B cell (primary cell): ENCODE data around the gene SZT2. TPM values are rescaled to one million over a fixed set of nuclear protein-coding genes. Genes with fewer than 3 reads are reported as not detected.
A peak's percentile ranks its signal among the peaks of the same experiment; 100 is the strongest.

Source experiments
- ATAC-seq: fragments of 200-7000 bp; cut with Tn5 transposase; one replicate; pipeline ENCODE4 v1.10.0; 2021; ENCODE audit warnings: low read depth, mild to moderate bottlenecking, moderate number of reproducible peaks, moderate library complexity
- CTCF ChIA-PET: fragments of 350-600 bp; sonication (Branson Sonifier 250); formaldehyde crosslinking; loops from one replicate; lab custom pipeline; 2021; ENCODE audit warnings: antibody characterized with exemption, inconsistent platforms; lab: Charles Lee
- POLR2A ChIA-PET: fragments of 350-600 bp; sonication (Branson Sonifier 250); formaldehyde crosslinking; loops from one replicate; lab custom pipeline; 2021; ENCODE audit warnings: antibody characterized with exemption; lab: Charles Lee
- DNase-seq: peaks from one replicate; pipeline ENCODE4 v3.0.0; 2013
- H2AFZ ChIP-seq: 2 replicates; pipeline ENCODE4 v1.6.1; 2012; ENCODE audit warnings: mild to moderate bottlenecking, low read depth, low read length; ENCODE audit not compliant: insufficient read depth, poor library complexity, severe bottlenecking
- H3K27ac ChIP-seq, 2 donors: 1 replicate in 1 of 2; 2 replicates in 1 of 2; pipeline ENCODE4 v1.5.1; 2012 to 2013; ENCODE audit warnings: low read length in 2 of 2, mild to moderate bottlenecking in 2 of 2, moderate library complexity in 1 of 2
- H3K27me3 ChIP-seq, 4 experiments: fragments of 200-600 bp in 1 of 4; sonication (generic) in 1 of 4; replicated peaks in 1 of 4; 1 replicate in 2 of 4; 2 replicates in 2 of 4; pipeline versions ENCODE4 v1.6.1 to v1.7.0; 2013 to 2016; ENCODE audit warnings: low read length in 3 of 4, mild to moderate bottlenecking in 2 of 4, mixed read lengths in 1 of 4, moderate library complexity in 1 of 4; ENCODE audit not compliant: insufficient read depth in 4 of 4, control insufficient read depth in 3 of 4; ENCODE audit errors: control extremely low read depth in 1 of 4
- H3K36me3 ChIP-seq, 2 experiments: replicated peaks in 1 of 2; 1 replicate in 1 of 2; 2 replicates in 1 of 2; pipeline versions ENCODE4 v1.6.1 to v1.7.1; 2013; ENCODE audit warnings: low read length in 1 of 2; ENCODE audit not compliant: insufficient read depth in 2 of 2, control insufficient read depth in 1 of 2; ENCODE audit errors: control extremely low read depth in 1 of 2, extremely low read depth in 1 of 2
- H3K4me1 ChIP-seq, 2 donors: fragments of 200-600 bp in 1 of 2; sonication (generic) in 1 of 2; 1 replicate in 1 of 2; 2 replicates in 1 of 2; pipeline versions ENCODE4 v1.5.1 to v1.6.1; 2013 to 2017; ENCODE audit warnings: low read length in 2 of 2; ENCODE audit not compliant: control insufficient read depth in 2 of 2, insufficient read depth in 2 of 2
- H3K4me2 ChIP-seq: replicated peaks from 2 replicates; pipeline ENCODE3; 2012; ENCODE audit warnings: mild to moderate bottlenecking, low read depth, low read length; ENCODE audit not compliant: poor library complexity, severe bottlenecking
- H3K4me3 ChIP-seq, 5 experiments: fragments of 200-600 bp in 1 of 5; sonication (generic) in 1 of 5; 1 replicate in 3 of 5; 2 replicates in 2 of 5; pipeline versions ENCODE4 v1.5.1 to v1.7.0; 2011 to 2016; ENCODE audit warnings: low read length in 4 of 5, mild to moderate bottlenecking in 4 of 5, low read depth in 2 of 5, control low read depth in 1 of 5, moderate library complexity in 1 of 5; ENCODE audit not compliant: insufficient read depth in 1 of 5; ENCODE audit errors: control extremely low read depth in 1 of 5, extremely low read depth in 1 of 5
- H3K79me2 ChIP-seq: fragments of 200-600 bp; sonication (generic); one replicate; pipeline ENCODE4 v1.6.0; 2016; ENCODE audit warnings: low read length; ENCODE audit not compliant: control insufficient read depth, insufficient read depth
- H3K9ac ChIP-seq: fragments of 200-600 bp; sonication (generic); 2 replicates; pipeline ENCODE4 v1.6.1; 2017; ENCODE audit warnings: mild to moderate bottlenecking, low read length, moderate library complexity
- H3K9me3 ChIP-seq, 3 donors: one replicate each; pipeline versions ENCODE4 v1.6.1 to v1.7.1; 2013; ENCODE audit warnings: low read length in 2 of 3; ENCODE audit not compliant: control insufficient read depth in 2 of 3, insufficient read depth in 1 of 3; ENCODE audit errors: control extremely low read depth in 1 of 3
- H4K20me1 ChIP-seq: 2 replicates; pipeline ENCODE4 v1.6.0; 2012; ENCODE audit warnings: mild to moderate bottlenecking, low read length; ENCODE audit not compliant: insufficient read depth, control insufficient read depth, poor library complexity, severe bottlenecking
- H3K27ac Mint-ChIP-seq: one replicate; pipeline ENCODE4 v1.8.0; 2021; ENCODE audit warnings: mixed read lengths
- H3K27me3 Mint-ChIP-seq: one replicate; pipeline ENCODE4 v1.8.0; 2021; ENCODE audit warnings: mixed read lengths
- H3K4me1 Mint-ChIP-seq: one replicate; pipeline ENCODE4 v1.8.0; 2021; ENCODE audit warnings: mixed read lengths
- H3K4me3 Mint-ChIP-seq: one replicate; pipeline ENCODE4 v1.8.0; 2021; ENCODE audit warnings: mixed read lengths
- H3K9me3 Mint-ChIP-seq: one replicate; pipeline ENCODE4 v1.8.0; 2022; ENCODE audit warnings: mixed read lengths; ENCODE audit not compliant: insufficient read depth
- EZH2 ChIP-seq: IDR thresholded peaks from 2 replicates; pipeline ENCODE4 v1.6.1; 2012; ENCODE audit warnings: borderline replicate concordance, low read depth, mild to moderate bottlenecking, moderate library complexity, low read length; ENCODE audit not compliant: insufficient read depth, poor library complexity, severe bottlenecking
- WGBS: methylation state at CpG from one replicate; pipeline ENCODE4 v1.1.5; 2013; ENCODE audit warnings: missing lambda C conversion rate; ENCODE audit not compliant: insufficient coverage; 5-methylcytosine and 5-hydroxymethylcytosine counted together
- intact Hi-C: fragments of 100-400 bp; cut with micrococcal nuclease; formaldehyde crosslinking; loops from one replicate; pipeline ENCODE4 v1.10.0; 2022
- polyA plus RNA-seq: library from polyadenylated mRNA; depleted of rRNA; stranded (reverse); fragments of >200 nt; gene quantifications from 2 replicates; pipeline ENCODE4 v1.2.3, GENCODE V29; 2012
- total RNA-seq, 2 donors: library from RNA; stranded (reverse); fragments of 120-200 nt in 1 of 2; gene quantifications; 1 replicate in 1 of 2; 2 replicates in 1 of 2; pipeline versions ENCODE4 v1.2.3 to v1.2.4, GENCODE V29; 2013 to 2022
- TF ChIP-seq, protein P1 (sequence below): fragments of 200-600 bp; IDR thresholded peaks from one replicate; pipeline ENCODE4 v1.8.0; 2022; ENCODE audit warnings: antibody characterized with exemption, mild to moderate bottlenecking

The SZT2 gene
- total and polyA plus RNA-seq, 2 donors (not counting 1 experiment from before 2014, with no cell fraction given) = 41.4 to 197 TPM

DNA sequence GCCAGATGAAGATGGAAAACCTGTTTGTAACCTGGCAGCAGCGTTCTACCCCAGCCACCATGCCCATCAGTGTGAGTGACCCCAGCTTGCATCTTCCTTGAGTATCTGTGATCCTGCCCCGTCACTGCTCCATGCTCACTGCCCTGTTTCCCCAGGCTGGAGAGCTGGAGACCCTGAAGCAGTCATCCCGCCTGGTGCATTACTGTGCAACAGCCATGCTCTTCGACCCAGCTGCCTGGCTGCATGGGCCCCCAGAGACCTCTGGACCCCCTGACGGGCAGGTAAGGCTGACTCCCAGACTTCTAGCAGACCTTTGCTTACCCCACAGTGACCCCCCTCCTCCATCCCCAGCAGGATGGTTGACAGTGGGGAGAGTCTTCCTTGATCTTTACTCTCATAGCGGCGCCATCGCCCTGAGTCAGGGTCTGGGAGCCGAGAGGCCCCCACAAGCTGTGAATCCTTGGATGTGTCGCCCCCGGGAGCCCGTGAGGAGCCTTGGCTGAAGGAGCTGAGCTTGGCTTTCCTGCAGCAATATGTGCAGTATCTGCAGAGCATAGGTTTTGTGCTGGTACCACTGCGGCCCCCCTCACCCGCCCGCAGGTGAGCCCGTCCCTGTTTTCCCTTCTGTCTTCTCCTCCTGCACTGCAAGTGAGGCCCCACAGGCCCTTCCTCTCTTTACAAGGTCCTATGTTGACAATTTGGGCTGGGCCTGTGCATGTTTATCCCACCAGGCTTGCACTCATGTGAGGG lies 53.7 kb downstream of the SZT2 start:
- H3K4me2 ChIP-seq = no peak overlapping the region
- DNase-seq (no peak), ATAC-seq (no peak)
- peaks cover 0 to 3% (median 0%) of the 10 kb centered on the region in 3 donors for H3K9me3 ChIP-seq
- H3K36me3 ChIP-seq = peaks cover 0 to 94% of the 10 kb centered on the region in 2 experiments
- H3K27ac ChIP-seq = no peak overlapping the region
- Mint-ChIP-seq H3K4me3 (no peak overlapping the region), H3K4me1 (no peaks in the 10 kb centered on the region), H3K27me3 (no peaks in the 10 kb centered on the region), H3K27ac (peak overlapping the region; percentile 20), H3K9me3 (no peaks in the 10 kb centered on the region)
- ChIA-PET CTCF (no interaction called here), POLR2A (interaction anchor here (0.6 to 1.0 kb wide), 2 partner anchors 10 to 322 kb away, joined by 3 to 7 read pairs; partner anchors contain the start of gene HYI)
- H3K9ac ChIP-seq = no peak overlapping the region
- intact Hi-C loops = no loop called here
- no peak overlapping the region for H3K4me3 ChIP-seq
- TF ChIP-seq, protein P1, sequence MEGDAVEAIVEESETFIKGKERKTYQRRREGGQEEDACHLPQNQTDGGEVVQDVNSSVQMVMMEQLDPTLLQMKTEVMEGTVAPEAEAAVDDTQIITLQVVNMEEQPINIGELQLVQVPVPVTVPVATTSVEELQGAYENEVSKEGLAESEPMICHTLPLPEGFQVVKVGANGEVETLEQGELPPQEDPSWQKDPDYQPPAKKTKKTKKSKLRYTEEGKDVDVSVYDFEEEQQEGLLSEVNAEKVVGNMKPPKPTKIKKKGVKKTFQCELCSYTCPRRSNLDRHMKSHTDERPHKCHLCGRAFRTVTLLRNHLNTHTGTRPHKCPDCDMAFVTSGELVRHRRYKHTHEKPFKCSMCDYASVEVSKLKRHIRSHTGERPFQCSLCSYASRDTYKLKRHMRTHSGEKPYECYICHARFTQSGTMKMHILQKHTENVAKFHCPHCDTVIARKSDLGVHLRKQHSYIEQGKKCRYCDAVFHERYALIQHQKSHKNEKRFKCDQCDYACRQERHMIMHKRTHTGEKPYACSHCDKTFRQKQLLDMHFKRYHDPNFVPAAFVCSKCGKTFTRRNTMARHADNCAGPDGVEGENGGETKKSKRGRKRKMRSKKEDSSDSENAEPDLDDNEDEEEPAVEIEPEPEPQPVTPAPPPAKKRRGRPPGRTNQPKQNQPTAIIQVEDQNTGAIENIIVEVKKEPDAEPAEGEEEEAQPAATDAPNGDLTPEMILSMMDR = no peak
- TF ChIP-seq EZH2 = no peak
- no peaks in the 10 kb centered on the region for H3K4me1 ChIP-seq
- WGBS = 94% methylated on average over 15 of the region's 16 CpGs
- no peaks in the 10 kb centered on the region for H3K79me2 ChIP-seq
- no peaks in the 10 kb centered on the region for H3K27me3 ChIP-seq
- H2AFZ ChIP-seq = no peak overlapping the region
- no peaks in the 10 kb centered on the region for H4K20me1 ChIP-seq
